Measurements from ENCODE around the gene PTPRM. TPM values are rescaled to one million over a fixed set of nuclear protein-coding genes. Genes with fewer than 3 reads are reported as not detected.

The PTPRM gene
- total and polyA plus RNA-seq, 2 experiments from 2014 or later = 30.9 to 62.8 TPM

- no peak overlapping the region for H2AFZ ChIP-seq
- WGBS, 2 experiments (ENCODE audit: low coverage in 1 of 2, low lambda C conversion rate in 2 of 2, missing lambda C conversion rate in 2 of 2) = 87 to 90% methylated on average over 5 of the region's 5 CpGs
- no peaks in the 10 kb centered on the region for H3K4me1 ChIP-seq (ENCODE audit: insufficient read depth)
These were observed 787.2 kb downstream of the PTPRM start for GRCh38 chr18:8354304-8354703.

DNA sequence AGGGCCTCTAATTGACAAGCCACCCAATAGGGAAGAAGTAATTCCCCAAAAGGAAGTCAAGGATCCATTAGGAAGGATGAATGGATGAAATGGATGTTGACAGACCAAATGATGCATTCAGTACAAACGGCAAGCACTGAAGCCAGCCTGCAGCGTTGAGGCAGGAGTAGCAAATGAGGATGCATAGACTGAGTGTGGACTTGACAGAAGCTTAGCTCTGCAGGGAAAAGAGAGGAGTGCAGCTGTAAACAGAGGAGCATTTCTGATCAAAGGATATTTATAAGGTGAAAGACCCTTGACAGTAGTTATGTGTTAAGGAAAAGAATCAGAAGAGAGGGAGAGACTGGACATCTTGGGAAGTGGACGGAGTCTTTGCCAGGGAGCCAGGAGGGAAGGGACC, 788.9 kb downstream of the PTPRM start:
- Histone ChIP-seq H3K4me1 (ENCODE audit: insufficient read depth) (no peaks in the 10 kb centered on the region), H3K9ac (no peak overlapping the region), H3K4me2 (ENCODE audit: unreplicated experiment) (no peak overlapping the region), H3F3A (ENCODE audit: insufficient read depth) (no peaks in the 10 kb centered on the region), H3K27ac (no peak overlapping the region), H3K4me3 (no peak overlapping the region), H3K27me3 (replicated peaks; ENCODE audit: insufficient read depth) (no peaks in the 10 kb centered on the region), H3K9me2 (ENCODE audit: insufficient read depth) (no peaks in the 10 kb centered on the region), H3K9me3 (ENCODE audit: low read depth) (no peaks in the 10 kb centered on the region), H4K20me1 (ENCODE audit: insufficient read depth) (no peaks in the 10 kb centered on the region), H2AFZ (no peak overlapping the region), H3K36me3 (ENCODE audit: low read depth) (no peaks in the 10 kb centered on the region), H3K79me2 (ENCODE audit: insufficient read depth) (no peaks in the 10 kb centered on the region)
- in situ Hi-C loops (cut with MboI) = no loop called here
- WGBS, 2 experiments (ENCODE audit: low coverage in 1 of 2, low lambda C conversion rate in 2 of 2, missing lambda C conversion rate in 2 of 2) = 76 to 77% methylated on average over 3 of the region's 3 CpGs
- TF ChIP-seq EZH2 (IDR thresholded peaks at IDR 0.05; ENCODE audit: insufficient read depth, poor library complexity, severe bottlenecking) = no peak
- TF ChIP-seq EZH2phosphoT487 (IDR thresholded peaks at IDR 0.05; ENCODE audit: insufficient read depth, low read depth) = no peak
- DNase-seq = no peak

More at GRCh38 chr18:8354304-8354703, 787.2 kb downstream of the PTPRM start:
- Histone ChIP-seq H3K9me2 (ENCODE audit: insufficient read depth) (no peaks in the 10 kb centered on the region), H3K27me3 (replicated peaks; ENCODE audit: insufficient read depth) (no peaks in the 10 kb centered on the region), H3K27ac (no peak overlapping the region), H3K79me2 (ENCODE audit: insufficient read depth) (no peaks in the 10 kb centered on the region), H4K20me1 (ENCODE audit: insufficient read depth) (no peaks in the 10 kb centered on the region), H3K4me3 (no peak overlapping the region), H3F3A (ENCODE audit: insufficient read depth) (no peaks in the 10 kb centered on the region), H3K9me3 (ENCODE audit: low read depth) (no peaks in the 10 kb centered on the region), H3K36me3 (ENCODE audit: low read depth) (no peaks in the 10 kb centered on the region), H3K9ac (no peak overlapping the region), H3K4me2 (ENCODE audit: unreplicated experiment) (no peak overlapping the region)
- no peak for DNase-seq
- TF ChIP-seq EZH2 (IDR thresholded peaks at IDR 0.05; ENCODE audit: insufficient read depth, poor library complexity, severe bottlenecking) = no peak
- TF ChIP-seq EZH2phosphoT487 (IDR thresholded peaks at IDR 0.05; ENCODE audit: insufficient read depth, low read depth) = no peak
- in situ Hi-C loops (cut with MboI) = no loop called here

DNA sequence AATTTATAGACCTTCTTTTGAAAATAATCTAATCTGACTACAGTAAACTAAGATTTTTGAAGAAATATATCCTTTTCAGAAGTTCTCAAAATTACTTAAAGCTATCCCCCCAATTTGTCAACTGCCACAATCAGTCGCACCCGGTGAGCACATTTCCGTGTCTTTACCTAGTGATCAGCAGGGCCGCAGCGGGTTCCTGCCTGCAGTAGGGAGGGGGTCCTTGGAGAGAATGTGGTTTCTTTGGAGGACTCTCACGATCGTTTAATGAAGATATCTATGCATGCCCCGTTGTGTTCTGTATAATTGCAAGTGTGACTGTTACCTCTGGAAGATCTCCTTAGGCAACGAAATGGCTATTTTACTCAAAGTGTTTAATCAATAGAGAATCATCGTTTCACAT, 790.2 kb downstream of the PTPRM start:
- no peak overlapping the region for H3K9ac ChIP-seq
- no peaks in the 10 kb centered on the region for H3K9me2 ChIP-seq (ENCODE audit: insufficient read depth)
- no peak overlapping the region for H3K4me2 ChIP-seq (ENCODE audit: unreplicated experiment)
- no peaks in the 10 kb centered on the region for H3K79me2 ChIP-seq (ENCODE audit: insufficient read depth)
- no peaks in the 10 kb centered on the region for H3K27me3 ChIP-seq (replicated peaks; ENCODE audit: insufficient read depth)
- no peaks in the 10 kb centered on the region for H3F3A ChIP-seq (ENCODE audit: insufficient read depth)
- no peak overlapping the region for H3K4me3 ChIP-seq
- H2AFZ ChIP-seq = no peak overlapping the region
- no peaks in the 10 kb centered on the region for H3K9me3 ChIP-seq (ENCODE audit: low read depth)
- 94 to 96% methylated on average over 10 of the region's 10 CpGs for WGBS, 2 experiments (ENCODE audit: low coverage in 1 of 2, low lambda C conversion rate in 2 of 2, missing lambda C conversion rate in 2 of 2)
- no peak overlapping the region for H3K27ac ChIP-seq
- H3K4me1 ChIP-seq (ENCODE audit: insufficient read depth) = no peaks in the 10 kb centered on the region
- no peaks in the 10 kb centered on the region for H3K36me3 ChIP-seq (ENCODE audit: low read depth)
- in situ Hi-C loops (cut with MboI) = no loop called here
- TF ChIP-seq EZH2phosphoT487 (IDR thresholded peaks at IDR 0.05; ENCODE audit: insufficient read depth, low read depth) (no peak), EZH2 (IDR thresholded peaks at IDR 0.05; ENCODE audit: insufficient read depth, poor library complexity, severe bottlenecking) (no peak)
- no peak for DNase-seq
- H4K20me1 ChIP-seq (ENCODE audit: insufficient read depth) = no peaks in the 10 kb centered on the region

GRCh38 chr18:8358033-8358765, 791.1 kb downstream of the PTPRM start:
- in situ Hi-C loops (cut with MboI) = no loop called here
- Histone ChIP-seq H3K9me3 (ENCODE audit: low read depth) (no peaks in the 10 kb centered on the region), H3K4me2 (ENCODE audit: unreplicated experiment) (no peak overlapping the region), H3F3A (ENCODE audit: insufficient read depth) (no peaks in the 10 kb centered on the region), H3K79me2 (ENCODE audit: insufficient read depth) (no peaks in the 10 kb centered on the region), H3K4me1 (ENCODE audit: insufficient read depth) (no peaks in the 10 kb centered on the region), H2AFZ (no peak overlapping the region), H3K27ac (no peak overlapping the region), H3K9me2 (ENCODE audit: insufficient read depth) (no peaks in the 10 kb centered on the region), H3K9ac (no peak overlapping the region), H3K27me3 (replicated peaks; ENCODE audit: insufficient read depth) (no peaks in the 10 kb centered on the region), H3K36me3 (ENCODE audit: low read depth) (no peaks in the 10 kb centered on the region), H3K4me3 (no peak overlapping the region), H4K20me1 (ENCODE audit: insufficient read depth) (no peaks in the 10 kb centered on the region; the same call in 1 of the 2 replicates)
- WGBS, 2 experiments (ENCODE audit: low coverage in 1 of 2, low lambda C conversion rate in 2 of 2, missing lambda C conversion rate in 2 of 2) = 83 to 87% methylated on average over 6 of the region's 6 CpGs
- TF ChIP-seq EZH2phosphoT487 (IDR thresholded peaks at IDR 0.05; ENCODE audit: insufficient read depth, low read depth) = no peak
- TF ChIP-seq EZH2 (IDR thresholded peaks at IDR 0.05; ENCODE audit: insufficient read depth, poor library complexity, severe bottlenecking) = no peak
- no peak for DNase-seq
